Choroid plexus epithelial cell (primary cell): Measurements from ENCODE around the gene OR2AE1.
"Not testable (repeated sequence)": the region's sequence is repeated elsewhere in the genome, so short reads cannot be mapped to it uniquely, and the experiment has no call there.

ENCODE experiments used
- DNase-seq: peaks from one replicate; pipeline ENCODE4 v3.0.0-alpha.2; 2010; ENCODE audit warnings: low read depth
- H3K4me3 ChIP-seq: 2 replicates; pipeline ENCODE4 v1.5.1; 2011; ENCODE audit warnings: low read depth, mild to moderate bottlenecking, control low read depth, low read length, moderate library complexity
- TF ChIP-seq, protein P1 (sequence below): conservative IDR thresholded peaks from 2 replicates; pipeline ENCODE4 v1.5.1; 2011; ENCODE audit warnings: low read depth, mild to moderate bottlenecking, control low read depth, inconsistent platforms, low read length, moderate library complexity

The OR2AE1 gene

DNA sequence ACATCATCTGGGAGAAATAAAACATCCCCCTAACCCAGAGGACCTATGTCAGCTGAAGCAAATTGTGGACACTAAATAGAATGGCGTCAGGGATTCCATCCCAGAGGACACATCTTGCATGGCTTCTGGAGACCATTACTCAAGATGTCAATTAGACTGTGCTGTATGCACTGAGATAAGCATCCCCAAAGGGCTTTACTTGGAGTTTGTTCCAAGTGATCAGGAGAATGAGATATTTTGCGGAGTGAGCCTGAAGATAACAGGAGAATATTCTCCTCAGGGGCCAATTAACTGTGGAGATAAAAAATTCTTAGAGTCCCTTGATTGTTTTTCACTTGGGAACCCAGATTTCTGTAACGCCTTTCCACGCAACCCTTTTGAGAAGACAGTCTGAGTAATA is 4.5 kb upstream of the OR2AE1 start:
- no peak for DNase-seq
- TF ChIP-seq, protein P1, sequence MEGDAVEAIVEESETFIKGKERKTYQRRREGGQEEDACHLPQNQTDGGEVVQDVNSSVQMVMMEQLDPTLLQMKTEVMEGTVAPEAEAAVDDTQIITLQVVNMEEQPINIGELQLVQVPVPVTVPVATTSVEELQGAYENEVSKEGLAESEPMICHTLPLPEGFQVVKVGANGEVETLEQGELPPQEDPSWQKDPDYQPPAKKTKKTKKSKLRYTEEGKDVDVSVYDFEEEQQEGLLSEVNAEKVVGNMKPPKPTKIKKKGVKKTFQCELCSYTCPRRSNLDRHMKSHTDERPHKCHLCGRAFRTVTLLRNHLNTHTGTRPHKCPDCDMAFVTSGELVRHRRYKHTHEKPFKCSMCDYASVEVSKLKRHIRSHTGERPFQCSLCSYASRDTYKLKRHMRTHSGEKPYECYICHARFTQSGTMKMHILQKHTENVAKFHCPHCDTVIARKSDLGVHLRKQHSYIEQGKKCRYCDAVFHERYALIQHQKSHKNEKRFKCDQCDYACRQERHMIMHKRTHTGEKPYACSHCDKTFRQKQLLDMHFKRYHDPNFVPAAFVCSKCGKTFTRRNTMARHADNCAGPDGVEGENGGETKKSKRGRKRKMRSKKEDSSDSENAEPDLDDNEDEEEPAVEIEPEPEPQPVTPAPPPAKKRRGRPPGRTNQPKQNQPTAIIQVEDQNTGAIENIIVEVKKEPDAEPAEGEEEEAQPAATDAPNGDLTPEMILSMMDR: no peak
- H3K4me3 ChIP-seq: no peak overlapping the region

DNA sequence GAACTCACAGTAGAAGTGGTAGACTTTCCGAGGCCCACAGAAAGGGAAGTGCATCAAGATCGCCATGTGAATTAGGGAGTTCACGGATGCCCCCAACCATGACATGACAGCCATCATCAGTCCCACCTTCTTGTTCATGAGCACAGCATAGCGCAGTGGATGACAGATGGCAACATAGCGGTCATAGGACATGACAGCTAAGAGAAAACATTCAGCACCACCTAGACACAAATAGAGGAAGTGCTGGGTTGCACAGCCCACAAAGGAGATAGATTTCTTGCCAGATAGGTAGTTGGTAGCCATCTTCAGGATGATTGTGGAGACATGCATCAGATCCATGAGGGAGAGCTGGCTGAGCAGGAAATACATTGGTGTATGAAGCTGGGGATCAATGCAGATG is 342 bp downstream of the OR2AE1 start:
- TF ChIP-seq, protein P1: no peak
- no peak overlapping the region for H3K4me3 ChIP-seq
- DNase-seq: no peak

DNA sequence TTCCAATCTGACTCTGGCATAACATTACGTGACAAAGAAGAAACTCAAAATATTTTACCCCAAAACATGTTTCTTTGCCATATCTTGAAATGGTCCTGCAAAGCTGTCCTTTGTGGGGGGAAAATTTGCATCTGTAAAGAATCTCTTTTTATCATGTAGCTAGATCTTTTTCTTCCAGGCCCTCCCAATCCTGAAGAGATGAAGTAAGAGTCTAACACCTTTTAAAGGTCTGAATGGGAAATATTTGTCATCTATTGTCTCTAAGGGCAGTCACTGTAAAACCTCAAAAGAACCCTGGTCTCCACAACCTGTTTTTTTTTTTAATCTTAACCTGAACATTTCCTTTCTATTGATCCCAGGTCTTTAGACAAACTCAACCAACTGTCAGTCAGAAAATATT is 8.6 kb downstream of the OR2AE1 start:
- no peak for DNase-seq
- no peak overlapping the region for H3K4me3 ChIP-seq
- TF ChIP-seq, protein P1: no peak

DNA sequence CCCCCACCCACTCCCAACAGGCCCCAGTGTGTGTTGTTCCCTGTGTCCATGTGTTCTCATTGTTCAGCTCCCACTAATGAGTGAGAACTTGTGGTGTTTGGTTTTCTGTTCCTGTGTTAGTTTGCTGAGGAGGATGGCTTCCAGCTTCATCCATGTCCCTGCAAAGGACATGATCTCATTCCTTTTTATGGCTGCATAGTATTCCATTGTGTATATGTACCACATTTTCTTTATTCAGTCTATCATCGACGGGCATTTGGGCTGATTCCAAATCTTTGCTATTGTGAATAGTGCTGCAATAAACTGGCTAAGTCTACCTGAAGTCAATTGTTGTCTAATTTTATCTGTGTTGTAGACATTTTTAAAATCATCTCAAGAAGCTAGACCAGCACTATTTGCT is 9.4 kb downstream of the OR2AE1 start:
- not testable (repeated sequence) for DNase-seq, H3K4me3 ChIP-seq

DNA sequence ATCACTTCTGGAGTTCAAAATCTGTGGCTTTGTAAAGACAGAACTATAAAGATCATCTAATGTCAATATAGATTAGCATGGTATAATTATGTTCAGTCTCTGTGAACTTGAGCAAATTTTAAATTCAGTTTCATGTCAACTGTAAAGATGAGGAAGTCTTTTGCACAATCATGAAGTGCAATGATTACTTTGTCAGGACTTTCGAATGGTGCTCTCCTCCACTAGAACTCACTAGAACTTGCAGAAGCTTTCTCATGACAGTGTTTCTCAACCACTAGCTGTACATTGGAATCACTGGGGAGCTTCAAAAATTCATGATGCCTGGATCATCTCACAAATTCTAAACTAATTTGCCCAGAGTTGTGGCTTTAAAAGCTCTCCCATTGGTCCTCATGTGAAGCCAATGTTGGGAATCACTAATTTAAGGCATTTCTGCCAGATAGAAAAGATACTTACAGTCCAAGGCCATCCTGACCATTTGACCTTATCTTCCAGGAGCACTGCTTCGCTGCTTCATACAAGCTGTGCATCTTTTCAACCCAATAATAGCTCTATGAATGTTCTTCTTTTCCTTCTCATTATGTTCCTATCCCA is 12.9 kb downstream of the OR2AE1 start:
- H3K4me3 ChIP-seq: no peak overlapping the region
- TF ChIP-seq, protein P1: no peak
- peak; percentile 3 for DNase-seq

DNA sequence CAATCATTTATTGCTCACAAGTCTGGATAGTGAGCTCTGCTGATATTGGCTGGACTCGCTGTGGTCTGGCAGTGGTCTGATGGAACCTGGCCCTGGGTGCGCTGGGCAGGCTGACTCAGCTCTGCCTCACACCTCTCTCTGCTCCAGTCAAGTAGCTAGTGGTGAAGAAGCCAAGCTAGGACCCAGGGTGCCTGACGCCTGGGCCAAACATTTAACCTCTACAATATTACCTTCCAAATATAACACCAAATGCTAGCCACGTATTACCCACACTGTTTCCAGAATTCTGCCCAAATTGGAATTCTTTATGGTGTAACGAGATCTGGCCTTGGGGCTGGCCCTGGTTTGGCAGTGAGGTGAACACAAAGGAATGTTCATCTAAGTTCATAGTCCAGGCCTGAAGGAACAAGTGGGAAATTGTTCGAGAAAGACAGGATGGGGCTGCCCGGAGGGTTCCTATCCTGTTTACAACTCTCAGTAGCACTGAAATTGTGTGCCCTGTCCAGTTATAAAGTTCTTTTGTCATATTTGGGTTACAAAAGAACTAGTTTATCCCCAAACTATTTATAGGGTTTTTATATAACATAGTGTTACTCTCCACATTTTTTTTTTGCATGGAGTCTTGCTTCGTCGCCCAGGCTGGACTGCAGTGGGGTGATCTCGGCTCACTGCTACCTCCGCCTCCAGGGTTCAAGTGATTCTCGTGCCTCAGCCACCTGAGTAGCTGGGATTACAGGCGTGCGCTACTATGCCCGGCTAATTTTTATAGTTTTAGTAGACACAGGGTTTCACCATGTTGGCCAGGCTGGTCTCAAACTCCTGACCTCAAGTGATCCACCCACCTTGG is 16.3 kb downstream of the OR2AE1 start:
- DNase-seq: peak; percentile 74
- H3K4me3 ChIP-seq: no peak overlapping the region
- TF ChIP-seq, protein P1: no peak

DNA sequence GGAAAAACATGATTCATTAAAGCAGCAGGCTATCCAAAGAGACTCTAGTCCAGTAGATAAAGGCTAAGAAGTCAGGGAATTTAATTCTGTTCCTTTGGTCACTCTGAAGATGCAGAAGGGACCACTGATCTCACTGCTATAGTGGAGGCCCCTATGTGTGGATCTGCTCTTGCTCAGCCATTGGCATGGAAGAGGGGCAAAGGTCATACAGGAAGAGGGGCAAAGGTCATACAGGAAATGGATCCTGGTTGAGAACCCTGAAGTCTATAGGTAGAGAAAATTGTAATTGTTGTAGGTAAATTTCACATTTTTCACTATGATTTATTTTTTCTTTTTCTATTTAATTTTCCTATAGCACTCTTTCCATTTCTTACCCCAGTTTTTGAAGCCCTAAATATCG is 21.6 kb downstream of the OR2AE1 start:
- H3K4me3 ChIP-seq: no peak overlapping the region
- DNase-seq: no peak
- TF ChIP-seq, protein P1: no peak
